Fibroblast of skin of right quadriceps (primary cell): ENCODE results near the gene CXCL8.

Experiments
- DNase-seq: peaks from one replicate; pipeline ENCODE4 v3.0.0-alpha.2; 2013

CXCL8 gene

GRCh38 chr4:73718375-73719373 is 21.7 kb upstream of the CXCL8 start:
- DNase-seq = peak; percentile 81

GRCh38 chr4:73721435-73721834 is 18.9 kb upstream of the CXCL8 start:
- DNase-seq = peak; percentile 92

GRCh38 chr4:73721909-73722308 is 18.5 kb upstream of the CXCL8 start:
- no peak for DNase-seq

- DNase-seq = no peak
Observed at GRCh38 chr4:73723023-73723422, 17.3 kb upstream of the CXCL8 start.

GRCh38 chr4:73723928-73724327 is 16.4 kb upstream of the CXCL8 start:
- DNase-seq = no peak

GRCh38 chr4:73725510-73725909 is 14.9 kb upstream of the CXCL8 start:
- DNase-seq = no peak

GRCh38 chr4:73725985-73726384 is 14.4 kb upstream of the CXCL8 start:
- peak; percentile 96 for DNase-seq

- DNase-seq = no peak
Observed at GRCh38 chr4:73727685-73728084, 12.7 kb upstream of the CXCL8 start.

GRCh38 chr4:73728091-73728741 is 12.2 kb upstream of the CXCL8 start:
- DNase-seq = no peak

- peak; percentile 84 for DNase-seq
Observed at GRCh38 chr4:73729534-73730165, 10.7 kb upstream of the CXCL8 start.

- no peak for DNase-seq
Observed at GRCh38 chr4:73730292-73730691, 10.1 kb upstream of the CXCL8 start.

- no peak for DNase-seq
Observed at GRCh38 chr4:73730867-73731266, 9.5 kb upstream of the CXCL8 start.

GRCh38 chr4:73731968-73732610 is 8.3 kb upstream of the CXCL8 start:
- DNase-seq = peak; percentile 45

- no peak for DNase-seq
Observed at GRCh38 chr4:73732759-73733431, 7.5 kb upstream of the CXCL8 start.

GRCh38 chr4:73734530-73735001 is 5.8 kb upstream of the CXCL8 start:
- peak; percentile 64 for DNase-seq

GRCh38 chr4:73735231-73735630 is 5.1 kb upstream of the CXCL8 start:
- peak; percentile 76 for DNase-seq

- DNase-seq = no peak
Observed at GRCh38 chr4:73741031-73741749, 821 bp downstream of the CXCL8 start.

- DNase-seq = no peak
Observed at GRCh38 chr4:73741750-73742489, 1.6 kb downstream of the CXCL8 start.

- no peak for DNase-seq
Observed at GRCh38 chr4:73742490-73743160, 2.3 kb downstream of the CXCL8 start.

- no peak for DNase-seq
Observed at GRCh38 chr4:73743281-73743680, 2.9 kb downstream of the CXCL8 start.
